ENCODE results near the gene ANKRD11.

DNA sequence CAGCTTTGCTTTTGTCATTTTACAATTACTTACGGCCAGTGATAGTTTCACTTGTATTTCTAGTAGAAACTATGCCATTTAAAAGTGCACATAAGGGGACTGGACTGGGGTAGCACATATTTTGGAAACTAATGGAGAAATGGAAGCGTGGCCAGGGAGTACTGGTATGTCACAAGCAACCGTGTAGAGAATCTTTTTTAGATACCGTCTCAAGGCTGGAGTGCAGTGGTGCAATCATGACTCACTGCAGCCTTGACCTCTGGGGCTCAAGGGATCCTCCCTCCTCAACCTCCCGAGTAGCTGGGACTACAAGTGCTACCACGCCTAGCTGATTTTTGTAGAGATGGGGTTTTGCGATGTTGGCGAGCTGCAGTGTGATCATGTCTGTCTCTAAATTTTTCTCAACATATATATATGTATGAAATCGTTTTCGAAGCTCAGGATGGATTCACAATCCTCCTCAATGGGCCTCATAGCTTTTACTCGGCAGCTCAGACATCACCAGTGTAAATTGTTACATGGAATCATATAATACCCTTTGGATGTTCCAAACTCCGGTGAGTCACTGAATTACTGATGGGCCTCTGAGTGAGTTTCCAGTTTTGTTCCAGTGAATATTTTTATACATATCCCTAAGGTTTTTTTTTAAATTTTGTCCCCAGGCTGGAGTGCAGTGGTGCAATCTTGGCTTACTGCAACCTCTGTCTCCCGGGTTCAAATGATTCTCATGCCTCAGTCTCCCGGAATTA is 221.2 kb downstream of the ANKRD11 start:
- no peak for TF ChIP-seq POLR2A (IDR thresholded peaks at IDR 0.05)
- TF ChIP-seq, protein P1, sequence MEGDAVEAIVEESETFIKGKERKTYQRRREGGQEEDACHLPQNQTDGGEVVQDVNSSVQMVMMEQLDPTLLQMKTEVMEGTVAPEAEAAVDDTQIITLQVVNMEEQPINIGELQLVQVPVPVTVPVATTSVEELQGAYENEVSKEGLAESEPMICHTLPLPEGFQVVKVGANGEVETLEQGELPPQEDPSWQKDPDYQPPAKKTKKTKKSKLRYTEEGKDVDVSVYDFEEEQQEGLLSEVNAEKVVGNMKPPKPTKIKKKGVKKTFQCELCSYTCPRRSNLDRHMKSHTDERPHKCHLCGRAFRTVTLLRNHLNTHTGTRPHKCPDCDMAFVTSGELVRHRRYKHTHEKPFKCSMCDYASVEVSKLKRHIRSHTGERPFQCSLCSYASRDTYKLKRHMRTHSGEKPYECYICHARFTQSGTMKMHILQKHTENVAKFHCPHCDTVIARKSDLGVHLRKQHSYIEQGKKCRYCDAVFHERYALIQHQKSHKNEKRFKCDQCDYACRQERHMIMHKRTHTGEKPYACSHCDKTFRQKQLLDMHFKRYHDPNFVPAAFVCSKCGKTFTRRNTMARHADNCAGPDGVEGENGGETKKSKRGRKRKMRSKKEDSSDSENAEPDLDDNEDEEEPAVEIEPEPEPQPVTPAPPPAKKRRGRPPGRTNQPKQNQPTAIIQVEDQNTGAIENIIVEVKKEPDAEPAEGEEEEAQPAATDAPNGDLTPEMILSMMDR (IDR thresholded peaks at IDR 0.05), result no peak
